IMR-90 (cell line): Measurements from ENCODE around the gene TENM4.

ENCODE experiments used
- BHLHE40 ChIP-seq: fragments of 150-350 bp; IDR thresholded peaks from 2 replicates; pipeline ENCODE4 v1.6.1; 2016; ENCODE audit warnings: mild to moderate bottlenecking, low read depth, low read length
- CEBPB ChIP-seq: IDR thresholded peaks from 2 replicates; pipeline ENCODE4 v1.6.1; 2012; ENCODE audit warnings: low read depth, low read length, improper control_type of control experiment
- CHD1 ChIP-seq: IDR thresholded peaks from 2 replicates; pipeline ENCODE4 v1.6.1; 2012; ENCODE audit warnings: low read depth, low read length, improper control_type of control experiment
- CTCF ChIP-seq: conservative IDR thresholded peaks from 2 replicates; pipeline ENCODE4 v1.5.1; 2012; ENCODE audit warnings: mild to moderate bottlenecking, low read depth, low read length, improper control_type of control experiment
- FOS ChIP-seq: fragments of 150-350 bp; IDR thresholded peaks from 2 replicates; pipeline ENCODE4 v1.6.1; 2016; ENCODE audit warnings: low read depth, low read length
- MAFK ChIP-seq: IDR thresholded peaks from 2 replicates; pipeline ENCODE4 v1.6.1; 2012; ENCODE audit warnings: low read depth, low read length, improper control_type of control experiment
- MXI1 ChIP-seq: IDR thresholded peaks from 2 replicates; pipeline ENCODE4 v1.6.1; 2012; ENCODE audit warnings: low read depth, mild to moderate bottlenecking, low read length, moderate library complexity, borderline replicate concordance
- POLR2A ChIP-seq: IDR thresholded peaks from 2 replicates; pipeline ENCODE4 v1.6.1; 2012; ENCODE audit warnings: mild to moderate bottlenecking, low read depth, low read length
- RAD21 ChIP-seq: IDR thresholded peaks from 2 replicates; pipeline ENCODE4 v1.6.1; 2012; ENCODE audit warnings: low read length, improper control_type of control experiment
- RCOR1 ChIP-seq: IDR thresholded peaks from 2 replicates; pipeline ENCODE4 v1.6.1; 2012; ENCODE audit warnings: mild to moderate bottlenecking, low read length, improper control_type of control experiment; ENCODE audit not compliant: insufficient replicate concordance
- RFX5 ChIP-seq: IDR thresholded peaks from 2 replicates; pipeline ENCODE4 v1.8.0; 2012; ENCODE audit warnings: low read depth, mild to moderate bottlenecking, low read length, moderate library complexity
- USF2 ChIP-seq: fragments of 150-350 bp; IDR thresholded peaks from 2 replicates; pipeline ENCODE4 v1.6.1; 2017; ENCODE audit warnings: mild to moderate bottlenecking, antibody characterized with exemption, low read length, low read depth

GRCh38 chr11:79097246-79097875 is 343.5 kb downstream of the TENM4 start:
- no peak for TF ChIP-seq USF2
- TF ChIP-seq CTCF = no peak
- TF ChIP-seq RAD21 = no peak
- no peak for TF ChIP-seq POLR2A
- TF ChIP-seq FOS = no peak
- no peak for TF ChIP-seq RFX5
- TF ChIP-seq MAFK = no peak
- no peak for TF ChIP-seq CHD1
- no peak for TF ChIP-seq RCOR1
- TF ChIP-seq CEBPB = no peak
- TF ChIP-seq BHLHE40 = no peak
- TF ChIP-seq MXI1 = no peak
